H1 (cell line): ENCODE results near the gene SHROOM3. TPM values are rescaled to one million over a fixed set of nuclear protein-coding genes. Genes with fewer than 3 reads are reported as not detected.

Experiments used
- CTCF ChIA-PET: fragments of 300-600 bp; sonication (Branson Sonifier 250); formaldehyde crosslinking; loops from one replicate; lab custom pipeline; 2021; ENCODE audit not compliant: partially characterized antibody; lab: Charles Lee
- POLR2A ChIA-PET: fragments of 300-600 bp; sonication (Branson Sonifier 250); formaldehyde crosslinking; loops from one replicate; lab custom pipeline; 2021; ENCODE audit warnings: inconsistent platforms; ENCODE audit not compliant: partially characterized antibody; lab: Charles Lee
- DNase-seq, 2 experiments: peaks; one replicate each; pipeline versions ENCODE4 v3.0.0 to v3.0.0-alpha.2; 2010 to 2022; ENCODE audit warnings: low spot score in 2 of 2, low read depth in 1 of 2, mixed read lengths in 1 of 2
- FAIRE-seq: peaks from 2 replicates; lab custom pipeline; 2011; peaks lifted over from hg19 to GRCh38; lab: Jason Lieb, UNC
- H2AFZ ChIP-seq: 2 replicates; pipeline ENCODE4 v1.8.1; 2012; ENCODE audit warnings: low read length, inconsistent platforms
- H2AK5ac ChIP-seq: 2 replicates; pipeline ENCODE4 v1.6.1; 2013; ENCODE audit warnings: low read depth, low read length
- H2BK120ac ChIP-seq: replicated peaks from 2 replicates; pipeline ENCODE3; 2013; ENCODE audit warnings: low read depth, low read length, inconsistent platforms
- H2BK12ac ChIP-seq: 2 replicates; pipeline ENCODE4 v1.6.1; 2013; ENCODE audit warnings: low read depth, low read length
- H2BK15ac ChIP-seq: 2 replicates; pipeline ENCODE4 v1.6.1; 2013; ENCODE audit warnings: low read length
- H2BK20ac ChIP-seq: 2 replicates; pipeline ENCODE4 v1.6.1; 2013; ENCODE audit warnings: low read length
- H2BK5ac ChIP-seq: 2 replicates; pipeline ENCODE4 v1.6.1; 2013; ENCODE audit warnings: low read depth, low read length
- H3K14ac ChIP-seq: 2 replicates; pipeline ENCODE4 v1.6.1; 2013; ENCODE audit warnings: inconsistent platforms; ENCODE audit not compliant: insufficient read length
- H3K18ac ChIP-seq: 2 replicates; pipeline ENCODE4 v1.6.1; 2013; ENCODE audit warnings: low read length; ENCODE audit errors: extremely low read depth
- H3K23ac ChIP-seq: 2 replicates; pipeline ENCODE4 v1.6.1; 2013; ENCODE audit warnings: inconsistent platforms; ENCODE audit not compliant: insufficient read length
- H3K23me2 ChIP-seq: 2 replicates; pipeline ENCODE4 v1.6.1; 2013; ENCODE audit warnings: low read depth, low read length
- H3K27ac ChIP-seq: 2 replicates; pipeline ENCODE4 v1.6.1; 2011; ENCODE audit warnings: low read depth, low read length, inconsistent platforms
- H3K27me3 ChIP-seq, 4 experiments: replicated peaks in 1 of 4; 1 replicate in 1 of 4; 2 replicates in 3 of 4; pipeline versions ENCODE4 v1.6.1 to v1.8.1; 2011 to 2013; ENCODE audit warnings: low read length in 3 of 4, mild to moderate bottlenecking in 3 of 4, inconsistent platforms in 2 of 4, mixed read lengths in 2 of 4, moderate library complexity in 1 of 4; ENCODE audit not compliant: control insufficient read depth in 3 of 4, insufficient read depth in 3 of 4; ENCODE audit errors: extremely low read depth in 1 of 4
- H3K36me3 ChIP-seq, 4 experiments: 2 replicates each; pipeline versions ENCODE4 v1.6.1 to v1.8.1; 2011 to 2013; ENCODE audit warnings: mild to moderate bottlenecking in 4 of 4, low read length in 3 of 4, moderate library complexity in 2 of 4, control low read depth in 1 of 4, inconsistent platforms in 1 of 4; ENCODE audit not compliant: insufficient read depth in 4 of 4, control insufficient read depth in 2 of 4
- H3K4ac ChIP-seq: replicated peaks from 2 replicates; pipeline ENCODE3; 2013; ENCODE audit warnings: low read length, low read depth, mixed read lengths, inconsistent platforms; ENCODE audit not compliant: insufficient read length
- H3K4me1 ChIP-seq, 4 experiments: replicated peaks in 1 of 4; 1 replicate in 1 of 4; 2 replicates in 3 of 4; pipeline versions ENCODE4 v1.6.1 to v1.8.1; 2011 to 2013; ENCODE audit warnings: low read length in 3 of 4, inconsistent platforms in 2 of 4, mixed read lengths in 1 of 4; ENCODE audit not compliant: insufficient read depth in 4 of 4, control insufficient read depth in 3 of 4
- H3K4me2 ChIP-seq, 2 experiments: 2 replicates each; pipeline versions ENCODE4 v1.6.1 to v1.8.1; 2011 to 2013; ENCODE audit warnings: low read depth in 2 of 2, low read length in 2 of 2, control low read depth in 1 of 2, inconsistent platforms in 1 of 2, mild to moderate bottlenecking in 1 of 2; ENCODE audit not compliant: insufficient read depth in 1 of 2
- H3K4me3 ChIP-seq, 4 experiments: fragments of 200-600, 300-600 bp in 1 of 4; sonication (generic), shearing (Covaris generic), sonication (Bioruptor Twin) in 1 of 4; 2 replicates each; pipeline versions ENCODE4 v1.5.1 to v1.8.1; 2011 to 2016; ENCODE audit warnings: low read length in 4 of 4, low read depth in 3 of 4, control low read depth in 2 of 4, inconsistent platforms in 2 of 4, mild to moderate bottlenecking in 2 of 4, mixed read lengths in 1 of 4, moderate library complexity in 1 of 4; ENCODE audit not compliant: insufficient read depth in 2 of 4; ENCODE audit errors: extremely low read depth in 1 of 4
- H3K56ac ChIP-seq: replicated peaks from 2 replicates; pipeline ENCODE3; 2013; ENCODE audit warnings: low read depth, mild to moderate bottlenecking, mixed read lengths, low read length, inconsistent platforms; ENCODE audit not compliant: insufficient read length
- H3K79me1 ChIP-seq: 2 replicates; pipeline ENCODE4 v1.6.1; 2013; ENCODE audit warnings: low read depth, low read length, control low read depth
- H3K79me2 ChIP-seq, 2 experiments: 2 replicates each; pipeline versions ENCODE4 v1.6.1 to v1.8.1; 2012 to 2013; ENCODE audit warnings: low read length in 2 of 2, mild to moderate bottlenecking in 2 of 2, inconsistent platforms in 1 of 2; ENCODE audit not compliant: insufficient read depth in 2 of 2, control insufficient read depth in 1 of 2
- H3K9ac ChIP-seq, 4 experiments: replicated peaks in 1 of 4; 1 replicate in 1 of 4; 2 replicates in 3 of 4; pipeline versions ENCODE4 v1.6.1 to v1.8.1; 2011 to 2013; ENCODE audit warnings: low read depth in 3 of 4, low read length in 3 of 4, control low read depth in 2 of 4, mild to moderate bottlenecking in 2 of 4, moderate library complexity in 2 of 4, inconsistent platforms in 1 of 4; ENCODE audit errors: extremely low read depth in 1 of 4
- H3K9me3 ChIP-seq, 2 experiments: 2 replicates each; pipeline versions ENCODE4 v1.6.1 to v1.8.1; 2012 to 2013; ENCODE audit warnings: mild to moderate bottlenecking in 2 of 2, moderate library complexity in 2 of 2, control low read depth in 1 of 2, inconsistent platforms in 1 of 2, low read depth in 1 of 2, low read length in 1 of 2, mixed read lengths in 1 of 2; ENCODE audit not compliant: insufficient read depth in 2 of 2
- H4K20me1 ChIP-seq, 2 experiments: replicated peaks in 1 of 2; 2 replicates each; pipeline versions ENCODE3 to v1.8.1; 2011 to 2013; ENCODE audit warnings: inconsistent platforms in 2 of 2, low read length in 2 of 2, mild to moderate bottlenecking in 1 of 2; ENCODE audit not compliant: insufficient read depth in 2 of 2, control insufficient read depth in 1 of 2
- H4K5ac ChIP-seq: 2 replicates; pipeline ENCODE4 v1.6.1; 2013; ENCODE audit warnings: low read length, low read depth, mixed read lengths, inconsistent platforms; ENCODE audit not compliant: insufficient read length
- H4K8ac ChIP-seq: 2 replicates; pipeline ENCODE4 v1.8.0; 2013; ENCODE audit warnings: mild to moderate bottlenecking, moderate library complexity, low read length, inconsistent platforms; ENCODE audit not compliant: insufficient read depth; ENCODE audit errors: extremely low read depth
- H4K91ac ChIP-seq: replicated peaks from 2 replicates; pipeline ENCODE3; 2013; ENCODE audit warnings: low read length, mixed read lengths, inconsistent platforms; ENCODE audit not compliant: insufficient read length
- ATF2 ChIP-seq: IDR thresholded peaks from 2 replicates; pipeline ENCODE4 v1.6.1; 2012; ENCODE audit warnings: low read length, inconsistent platforms
- ATF3 ChIP-seq: IDR thresholded peaks from 2 replicates; pipeline ENCODE4 v1.6.1; 2011; ENCODE audit warnings: low read depth, mild to moderate bottlenecking, low read length; ENCODE audit not compliant: insufficient read depth
- GABPA ChIP-seq: IDR thresholded peaks from 2 replicates; pipeline ENCODE4 v1.6.1; 2011; ENCODE audit warnings: mild to moderate bottlenecking, low read length, moderate library complexity, borderline replicate concordance; ENCODE audit not compliant: insufficient read depth
- HDAC6 ChIP-seq: IDR thresholded peaks from one replicate; pipeline ENCODE4 v1.7.1; 2012; ENCODE audit warnings: low read depth, mild to moderate bottlenecking, inconsistent platforms, low read length, moderate library complexity
- MAFK ChIP-seq: IDR thresholded peaks from 2 replicates; pipeline ENCODE4 v1.6.1; 2012; ENCODE audit warnings: low read depth, mild to moderate bottlenecking, improper control_type of control experiment, low read length
- SP1 ChIP-seq: IDR thresholded peaks from 2 replicates; pipeline ENCODE4 v1.6.1; 2011; ENCODE audit warnings: low read depth, low read length
- SRF ChIP-seq: IDR thresholded peaks from 2 replicates; pipeline ENCODE4 v1.6.1; 2011; ENCODE audit warnings: mild to moderate bottlenecking, low read depth, low read length, moderate library complexity
- TAF1 ChIP-seq: IDR thresholded peaks from 2 replicates; pipeline ENCODE4 v1.6.1; 2011; ENCODE audit warnings: mild to moderate bottlenecking, low read depth, low read length
- ZNF274 ChIP-seq: IDR thresholded peaks from 2 replicates; pipeline ENCODE4 v1.7.0; 2012; ENCODE audit warnings: low read length, borderline replicate concordance; ENCODE audit errors: extremely low read depth
- WGBS, 2 experiments: shearing (Covaris generic) in 1 of 2; methylation state at CpG; one replicate each; pipeline versions ENCODE4 v1.1.6 to v1.1.7; 2013 to 2015; ENCODE audit warnings: low lambda C conversion rate in 2 of 2, mixed read lengths in 2 of 2, inconsistent platforms in 1 of 2, low coverage in 1 of 2, missing lambda C conversion rate in 1 of 2; ENCODE audit not compliant: insufficient replicate concordance in 2 of 2, insufficient coverage in 1 of 2, insufficient read length in 1 of 2; ENCODE audit errors: extremely low coverage in 1 of 2, missing lambda C conversion rate in 1 of 2; 5-methylcytosine and 5-hydroxymethylcytosine counted together
- polyA plus RNA-seq, 7 experiments: library from polyadenylated mRNA; depleted of rRNA in 3 of 7; stranded (reverse) in 5 of 7; unstranded in 2 of 7; fragments of >200 nt in 5 of 7; fragments of 200-250 nt in 2 of 7; gene quantifications; 1 replicate in 5 of 7; 2 replicates in 1 of 7; 4 replicates in 1 of 7; pipeline versions ENCODE4 v1.2.1 to v1.2.3, GENCODE V29; 2011 to 2013; ENCODE audit warnings: missing spikeins in 2 of 7, mixed read lengths in 2 of 7
- total RNA-seq: library from RNA; stranded (reverse); fragmentation: NEBNext Ultra II Directional; extraction: Animal tissue kit (Norgen Biotek cat#: 25700); gene quantifications from 2 replicates; pipeline ENCODE4 v1.2.1, GENCODE V29; 2021

SHROOM3 gene
- total and polyA plus RNA-seq, 2 of the 8 experiments (the other 6 are each of a cell fraction or from before 2014, with no cell fraction given): 15.8 to 34.0 TPM

GRCh38 chr4:76663824-76664223 is 228.8 kb downstream of the SHROOM3 start:
- no peak overlapping the region for H4K8ac ChIP-seq

More at GRCh38 chr4:76663824-76664223, 228.8 kb downstream of the SHROOM3 start:
- Histone ChIP-seq H2BK12ac (no peak overlapping the region), H3K9me3 (no peaks in the 10 kb centered on the region), H3K23me2 (no peaks in the 10 kb centered on the region), H4K5ac (no peak overlapping the region), H3K4ac (no peak overlapping the region), H3K23ac (no peak overlapping the region), H2BK120ac (no peak overlapping the region), H3K79me2 (no peaks in the 10 kb centered on the region), H3K27me3 (no peaks in the 10 kb centered on the region), H3K4me2 (no peak overlapping the region), H2BK5ac (no peak overlapping the region), H2BK20ac (no peak overlapping the region), H2AFZ (no peak overlapping the region), H3K18ac (no peak overlapping the region), H3K14ac (no peak overlapping the region), H3K79me1 (no peaks in the 10 kb centered on the region), H3K36me3 (no peaks in the 10 kb centered on the region), H4K20me1 (no peaks in the 10 kb centered on the region), H3K9ac (no peak overlapping the region), H4K91ac (no peak overlapping the region), H3K4me3 (no peak overlapping the region), H2AK5ac (no peak overlapping the region), H3K27ac (no peak overlapping the region), H3K56ac (no peak overlapping the region), H3K4me1 (no peaks in the 10 kb centered on the region), H2BK15ac (no peak overlapping the region)
- no peak for TF ChIP-seq MAFK
- TF ChIP-seq HDAC6: no peak
- no peak for TF ChIP-seq SRF
- no peak for TF ChIP-seq ZNF274
- TF ChIP-seq ATF3: no peak
- no peak for TF ChIP-seq SP1
- no peak for TF ChIP-seq ATF2
- no peak for TF ChIP-seq TAF1
- no peak for TF ChIP-seq GABPA
- CTCF ChIA-PET: interaction anchor here (0.6 to 2.4 kb wide), 4 partner anchors 22 to 211 kb away, joined by 3 to 7 read pairs (median 4); no protein-coding TSS in a partner anchor
- POLR2A ChIA-PET: interaction anchor here (0.9 kb wide), 1 partner anchor 8 kb away, joined by 3 read pairs; no protein-coding TSS in a partner anchor
- DNase-seq (no peak), FAIRE-seq (no peak)
- WGBS, 2 experiments: 93% methylated on average over 1 of the region's 1 CpG; no CpG with 5 or more reads in 1 of the 2 experiments
